A549 (cell line): Measurements from ENCODE around the gene EMSY. TPM values are rescaled to one million over a fixed set of nuclear protein-coding genes. Genes with fewer than 3 reads are reported as not detected.

ENCODE experiments used
- ATAC-seq, 2 experiments: fragments of 200-7000 bp in 1 of 2; fragments of >200 bp in 1 of 2; cut with Nextera tagmentation in 1 of 2; cut with Tn5 transposase in 1 of 2; 3 replicates each; pipeline versions ENCODE4 v1.8.0 to v1.9.1; 2018 to 2020; ENCODE audit warnings: mild to moderate bottlenecking in 1 of 2, moderate library complexity in 1 of 2
- CTCF ChIA-PET: fragments of 300-600 bp; sonication (Branson Sonifier 250); formaldehyde crosslinking; extraction: SDS; loops from one replicate; lab custom pipeline; 2021; ENCODE audit warnings: antibody characterized with exemption, inconsistent platforms; lab: Yijun Ruan, JAX
- POLR2A ChIA-PET: fragments of 350-600 bp; formaldehyde crosslinking; extraction: SDS; loops from one replicate; lab custom pipeline; 2021; ENCODE audit warnings: antibody characterized with exemption, inconsistent platforms; lab: Yijun Ruan, JAX
- DNase-seq, 2 experiments: peaks; one replicate each; pipeline versions ENCODE4 v3.0.0 to v3.0.0-alpha.2; 2011 to 2016; ENCODE audit warnings: low read depth in 1 of 2, low spot score in 1 of 2
- FAIRE-seq: peaks from 2 replicates; lab custom pipeline; 2011; peaks lifted over from hg19 to GRCh38; lab: Jason Lieb, UNC
- H3K27ac ChIP-seq, 2 experiments: fragments of >200 bp; sonication (Bioruptor Twin); formaldehyde crosslinking; 3 replicates each; pipeline ENCODE4 v1.5.1; 2016 to 2017
- H3K4me1 ChIP-seq: fragments of >200 bp; sonication (Bioruptor Twin); formaldehyde crosslinking; 3 replicates; pipeline ENCODE4 v1.6.1; 2016
- H3K4me2 ChIP-seq: fragments of >200 bp; sonication (Bioruptor Twin); formaldehyde crosslinking; 3 replicates; pipeline ENCODE4 v1.6.1; 2016
- H3K4me3 ChIP-seq: fragments of >200 bp; sonication (Bioruptor Twin); formaldehyde crosslinking; 3 replicates; pipeline ENCODE4 v1.5.1; 2016
- H3K9me3 ChIP-seq: fragments of >200 bp; sonication (Bioruptor Twin); formaldehyde crosslinking; 3 replicates; pipeline ENCODE4 v1.6.1; 2016
- CBX2 ChIP-seq: fragments of 200-600 bp; sonication (generic); IDR thresholded peaks from 2 replicates; pipeline ENCODE4 v1.6.1; 2016; ENCODE audit warnings: low read depth, mild to moderate bottlenecking, borderline replicate concordance
- CHD2 ChIP-seq: fragments of 150-350 bp; IDR thresholded peaks from 2 replicates; pipeline ENCODE4 v1.6.1; 2014; ENCODE audit warnings: low read length; ENCODE audit not compliant: partially characterized antibody
- CTCF ChIP-seq: fragments of >200 bp; sonication (Bioruptor Twin); formaldehyde crosslinking; IDR thresholded peaks from 3 replicates; pipeline ENCODE4 v1.5.1; 2016
- E2F6 ChIP-seq: IDR thresholded peaks from 2 replicates; pipeline ENCODE4 v1.6.1; 2012; ENCODE audit warnings: low read depth, borderline replicate concordance
- EHF ChIP-seq: fragments of 250-450 bp; sonication (Bioruptor Pico); IDR thresholded peaks from 2 replicates; pipeline ENCODE4 v1.5.0; 2020; ENCODE audit warnings: mild to moderate bottlenecking
- FOSL2 ChIP-seq, 2 experiments: fragments of 450-650 bp in 1 of 2; fragments of >200 bp in 1 of 2; sonication (Bioruptor Twin) in 1 of 2; formaldehyde crosslinking; IDR thresholded peaks; 2 replicates each; pipeline versions ENCODE4 v1.5.0 to v1.6.1; 2016 to 2020; ENCODE audit warnings: mild to moderate bottlenecking in 1 of 2, moderate library complexity in 1 of 2
- FOXS1 ChIP-seq: fragments of 250-450 bp; sonication (Bioruptor Pico); IDR thresholded peaks from 2 replicates; pipeline ENCODE4 v1.5.0; 2020; ENCODE audit warnings: mild to moderate bottlenecking, moderate library complexity
- GATA3 ChIP-seq: IDR thresholded peaks from 2 replicates; pipeline ENCODE4 v1.6.1; 2012; ENCODE audit warnings: borderline replicate concordance
- HDAC2 ChIP-seq: fragments of 200-600 bp; sonication (generic); IDR thresholded peaks from 2 replicates; pipeline ENCODE4 v1.6.1; 2016
- HMGXB4 ChIP-seq: fragments of 250-450 bp; sonication (Bioruptor Pico); IDR thresholded peaks from 2 replicates; pipeline ENCODE4 v1.5.0; 2021; ENCODE audit warnings: mild to moderate bottlenecking, moderate library complexity, borderline replicate concordance
- HOXA7 ChIP-seq: fragments of 250-450 bp; sonication (Bioruptor Pico); IDR thresholded peaks from 2 replicates; pipeline ENCODE4 v1.5.0; 2020; ENCODE audit warnings: mild to moderate bottlenecking, moderate library complexity
- JUN ChIP-seq, 2 experiments: fragments of >200 bp; sonication (Bioruptor Twin); formaldehyde crosslinking; IDR thresholded peaks; 2 replicates in 1 of 2; 3 replicates in 1 of 2; pipeline ENCODE4 v1.6.1; 2016 to 2017
- JUNB ChIP-seq: fragments of >200 bp; sonication (Bioruptor Twin); formaldehyde crosslinking; IDR thresholded peaks from 2 replicates; pipeline ENCODE4 v1.6.1; 2016
- NFE2L2 ChIP-seq: fragments of 150-350 bp; conservative IDR thresholded peaks from 2 replicates; pipeline ENCODE4 v1.6.1; 2014; ENCODE audit warnings: low read length
- NPAS2 ChIP-seq: fragments of 250-450 bp; sonication (Bioruptor Pico); IDR thresholded peaks from 2 replicates; pipeline ENCODE4 v1.8.0; 2022; ENCODE audit warnings: mild to moderate bottlenecking, moderate library complexity, borderline replicate concordance
- PBX3 ChIP-seq: IDR thresholded peaks from 2 replicates; pipeline ENCODE4 v1.6.1; 2012
- RARB ChIP-seq: fragments of 250-450 bp; sonication (Bioruptor Pico); IDR thresholded peaks from 2 replicates; pipeline ENCODE4 v1.8.0; 2021; ENCODE audit warnings: mild to moderate bottlenecking, moderate library complexity
- RCOR1 ChIP-seq: fragments of 150-350 bp; IDR thresholded peaks from 2 replicates; pipeline ENCODE4 v1.6.1; 2014; ENCODE audit warnings: antibody characterized with exemption, low read length, low read depth
- SMC3 ChIP-seq: fragments of >200 bp; sonication (Bioruptor Twin); formaldehyde crosslinking; IDR thresholded peaks from 3 replicates; pipeline ENCODE4 v1.6.1; 2018; ENCODE audit warnings: inconsistent platforms
- TP53 ChIP-seq: fragments of 250-450 bp; sonication (Bioruptor Pico); IDR thresholded peaks from 2 replicates; pipeline ENCODE4 v1.5.0; 2021; ENCODE audit warnings: mild to moderate bottlenecking, moderate library complexity
- ZC3H11A ChIP-seq: fragments of 450-650 bp; IDR thresholded peaks from 2 replicates; pipeline ENCODE4 v1.6.1; 2014; ENCODE audit warnings: antibody characterized with exemption, mild to moderate bottlenecking
- WGBS: methylation state at CpG from one replicate; pipeline ENCODE4 v1.1.6; 2017; ENCODE audit errors: missing lambda C conversion rate; 5-methylcytosine and 5-hydroxymethylcytosine counted together
- polyA plus RNA-seq, 4 experiments: library from polyadenylated mRNA; depleted of rRNA in 3 of 4; stranded (reverse); fragments of >200 nt; fragmentation: RNase III in 1 of 4; extraction: RNeasy Plus Mini Kit Qiagen cat#74134 plus additional on column Dnase treatment in 1 of 4; gene quantifications; 2 replicates in 3 of 4; 3 replicates in 1 of 4; pipeline ENCODE4 v1.2.3, GENCODE V29; 2011 to 2017

The EMSY gene
- polyA plus RNA-seq, 2 of the 4 experiments (the other 2 are of a cell fraction), result 11.2 to 23.0 TPM

GRCh38 chr11:76408171-76408965, 36.5 kb upstream of the EMSY start:
- FAIRE-seq (no peak), DNase-seq (no peak), ATAC-seq (no peak)
- CTCF ChIA-PET, result interaction anchor here (0.6 to 3.1 kb wide), 3 partner anchors 12 to 59 kb away, joined by 3 to 11 read pairs (median 4); no protein-coding TSS in a partner anchor
- no peak overlapping the region for H3K4me3 ChIP-seq
- H3K4me2 ChIP-seq, result no peak overlapping the region
- no peak for TF ChIP-seq RCOR1
- TF ChIP-seq NPAS2 (CRISPR knock-in tag), result no peak
- TF ChIP-seq E2F6, result no peak
- TF ChIP-seq RARB (CRISPR knock-in tag), result no peak
- no peak for TF ChIP-seq ZC3H11A
- TF ChIP-seq CHD2, result no peak
- TF ChIP-seq, all 56 proteins: peak for 0
- WGBS, result 68% methylated on average over 7 of the region's 7 CpGs
- Histone ChIP-seq H3K27ac (no peak overlapping the region), H3K9me3 (no peaks in the 10 kb centered on the region), H3K4me1 (no peaks in the 10 kb centered on the region)
- POLR2A ChIA-PET, result no interaction called here

- WGBS, result 70% methylated on average over 9 of the region's 10 CpGs
- H3K4me1 ChIP-seq, result no peaks in the 10 kb centered on the region
- no peak overlapping the region for H3K4me3 ChIP-seq
- POLR2A ChIA-PET, result no interaction called here
- FAIRE-seq (no peak), ATAC-seq (no peak; a peak in 1 of 6 replicates), DNase-seq (no peak)
- CTCF ChIA-PET, result interaction anchor here (1.9 kb wide), 1 partner anchor 9 kb away, joined by 9 read pairs; no protein-coding TSS in a partner anchor
- no peak overlapping the region for H3K4me2 ChIP-seq
- no peaks in the 10 kb centered on the region for H3K9me3 ChIP-seq
- H3K27ac ChIP-seq, result no peak overlapping the region
- TF ChIP-seq FOXS1 (CRISPR knock-in tag), result no peak
These were observed 33.9 kb upstream of the EMSY start for GRCh38 chr11:76410851-76411357.

GRCh38 chr11:76415073-76415472, 29.7 kb upstream of the EMSY start:
- Histone ChIP-seq H3K4me3 (no peak overlapping the region), H3K4me2 (no peak overlapping the region), H3K27ac (no peak overlapping the region), H3K4me1 (no peaks in the 10 kb centered on the region), H3K9me3 (no peaks in the 10 kb centered on the region)
- ATAC-seq, result no peak
- FAIRE-seq, result no peak
- ChIA-PET CTCF (interaction anchor here (1.0 to 1.1 kb wide), 2 partner anchors 11 to 183 kb away, joined by 3 read pairs; no protein-coding TSS in a partner anchor), POLR2A (no interaction called here)
- no peak for TF ChIP-seq GATA3
- no peak for TF ChIP-seq JUNB
- TF ChIP-seq FOSL2 (IDR thresholded peaks at IDR 0.05), result no peak
- no peak for TF ChIP-seq FOSL2 (CRISPR knock-in tag; IDR thresholded peaks at IDR 0.05)
- TF ChIP-seq HDAC2, result no peak
- no peak for TF ChIP-seq SMC3
- TF ChIP-seq TP53 (CRISPR knock-in tag), result no peak
- no peak for TF ChIP-seq HMGXB4 (CRISPR knock-in tag)
- no peak for TF ChIP-seq CBX2
- no peak for TF ChIP-seq RARB (CRISPR knock-in tag)
- TF ChIP-seq HOXA7 (CRISPR knock-in tag), result no peak
- TF ChIP-seq PBX3, result no peak
- TF ChIP-seq JUN (IDR thresholded peaks at IDR 0.05), result no peak
- no peak for TF ChIP-seq EHF
- no peak for TF ChIP-seq CTCF
- TF ChIP-seq NFE2L2, result no peak
- peak in 1 of 2 experiments; percentile 6 for DNase-seq
